ENCODE measurements around the gene PTX3.

Gene PTX3

DNA sequence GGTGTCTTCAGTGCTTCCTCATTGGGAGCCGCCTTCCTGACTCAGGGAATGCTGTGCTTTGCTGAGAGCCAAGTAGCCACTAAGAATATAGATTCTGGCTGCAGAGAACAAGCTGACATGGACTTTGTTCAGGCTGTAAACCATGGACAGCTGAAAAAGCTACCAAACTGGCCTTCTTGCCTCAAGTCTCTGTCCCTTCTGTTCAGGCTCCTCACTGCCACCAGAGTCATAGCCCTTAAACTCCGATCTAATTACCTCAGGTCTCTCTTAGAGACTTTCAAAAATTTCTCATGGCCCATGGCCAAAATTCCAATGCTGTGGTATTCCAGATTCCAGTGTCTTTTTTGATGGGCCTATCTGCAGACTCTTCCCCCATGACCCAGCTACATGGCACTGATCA lies 19.4 kb upstream of the PTX3 start:
- TF ChIP-seq RAD21 (IDR thresholded peaks at IDR 0.05; ENCODE audit: low read depth) (no peak), EGR1 (IDR thresholded peaks at IDR 0.05) (no peak), YY1 (IDR thresholded peaks at IDR 0.05; ENCODE audit: low read depth) (no peak), CEBPB (IDR thresholded peaks at IDR 0.05) (no peak), TCF12 (IDR thresholded peaks at IDR 0.05; ENCODE audit: low read depth) (no peak), ZBTB7A (IDR thresholded peaks at IDR 0.05; ENCODE audit: low read depth) (no peak), NFIC (IDR thresholded peaks at IDR 0.05) (no peak), TAF1 (IDR thresholded peaks at IDR 0.05; ENCODE audit: low read depth) (no peak), CREB1 (IDR thresholded peaks at IDR 0.05; ENCODE audit: low read depth) (no peak), FOXM1 (IDR thresholded peaks at IDR 0.05; ENCODE audit: borderline replicate concordance, low read depth) (no peak), TEAD4 (IDR thresholded peaks at IDR 0.05) (no peak), EP300 (IDR thresholded peaks at IDR 0.05; ENCODE audit: borderline replicate concordance) (no peak)
- TF ChIP-seq, protein P1, sequence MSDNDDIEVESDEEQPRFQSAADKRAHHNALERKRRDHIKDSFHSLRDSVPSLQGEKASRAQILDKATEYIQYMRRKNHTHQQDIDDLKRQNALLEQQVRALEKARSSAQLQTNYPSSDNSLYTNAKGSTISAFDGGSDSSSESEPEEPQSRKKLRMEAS (IDR thresholded peaks at IDR 0.05), result no peak
- TF ChIP-seq, protein P2, sequence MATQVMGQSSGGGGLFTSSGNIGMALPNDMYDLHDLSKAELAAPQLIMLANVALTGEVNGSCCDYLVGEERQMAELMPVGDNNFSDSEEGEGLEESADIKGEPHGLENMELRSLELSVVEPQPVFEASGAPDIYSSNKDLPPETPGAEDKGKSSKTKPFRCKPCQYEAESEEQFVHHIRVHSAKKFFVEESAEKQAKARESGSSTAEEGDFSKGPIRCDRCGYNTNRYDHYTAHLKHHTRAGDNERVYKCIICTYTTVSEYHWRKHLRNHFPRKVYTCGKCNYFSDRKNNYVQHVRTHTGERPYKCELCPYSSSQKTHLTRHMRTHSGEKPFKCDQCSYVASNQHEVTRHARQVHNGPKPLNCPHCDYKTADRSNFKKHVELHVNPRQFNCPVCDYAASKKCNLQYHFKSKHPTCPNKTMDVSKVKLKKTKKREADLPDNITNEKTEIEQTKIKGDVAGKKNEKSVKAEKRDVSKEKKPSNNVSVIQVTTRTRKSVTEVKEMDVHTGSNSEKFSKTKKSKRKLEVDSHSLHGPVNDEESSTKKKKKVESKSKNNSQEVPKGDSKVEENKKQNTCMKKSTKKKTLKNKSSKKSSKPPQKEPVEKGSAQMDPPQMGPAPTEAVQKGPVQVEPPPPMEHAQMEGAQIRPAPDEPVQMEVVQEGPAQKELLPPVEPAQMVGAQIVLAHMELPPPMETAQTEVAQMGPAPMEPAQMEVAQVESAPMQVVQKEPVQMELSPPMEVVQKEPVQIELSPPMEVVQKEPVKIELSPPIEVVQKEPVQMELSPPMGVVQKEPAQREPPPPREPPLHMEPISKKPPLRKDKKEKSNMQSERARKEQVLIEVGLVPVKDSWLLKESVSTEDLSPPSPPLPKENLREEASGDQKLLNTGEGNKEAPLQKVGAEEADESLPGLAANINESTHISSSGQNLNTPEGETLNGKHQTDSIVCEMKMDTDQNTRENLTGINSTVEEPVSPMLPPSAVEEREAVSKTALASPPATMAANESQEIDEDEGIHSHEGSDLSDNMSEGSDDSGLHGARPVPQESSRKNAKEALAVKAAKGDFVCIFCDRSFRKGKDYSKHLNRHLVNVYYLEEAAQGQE (IDR thresholded peaks at IDR 0.05; ENCODE audit: low read depth), result no peak
- TF ChIP-seq, protein P3, sequence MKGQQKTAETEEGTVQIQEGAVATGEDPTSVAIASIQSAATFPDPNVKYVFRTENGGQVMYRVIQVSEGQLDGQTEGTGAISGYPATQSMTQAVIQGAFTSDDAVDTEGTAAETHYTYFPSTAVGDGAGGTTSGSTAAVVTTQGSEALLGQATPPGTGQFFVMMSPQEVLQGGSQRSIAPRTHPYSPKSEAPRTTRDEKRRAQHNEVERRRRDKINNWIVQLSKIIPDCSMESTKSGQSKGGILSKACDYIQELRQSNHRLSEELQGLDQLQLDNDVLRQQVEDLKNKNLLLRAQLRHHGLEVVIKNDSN (IDR thresholded peaks at IDR 0.05), result no peak

DNA sequence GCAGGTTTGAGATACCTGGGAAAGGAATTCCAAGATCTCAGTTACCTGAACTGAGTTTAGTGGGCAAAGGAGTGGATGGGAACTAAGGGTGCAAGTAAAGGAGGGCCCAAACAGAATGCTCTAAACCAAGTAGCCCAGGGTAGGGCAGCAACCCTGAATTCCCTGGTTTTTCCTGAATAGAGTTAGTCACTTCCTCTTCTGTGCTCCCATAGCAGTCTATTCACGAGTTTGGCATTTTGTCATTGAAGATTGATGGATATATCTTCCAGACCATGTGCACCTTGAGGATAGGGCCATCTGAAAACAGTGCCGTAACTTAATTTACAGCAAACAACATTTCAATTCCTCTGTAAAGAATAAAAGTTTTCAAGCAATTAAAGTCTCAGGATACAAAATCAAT lies 18.5 kb upstream of the PTX3 start:
- TF ChIP-seq, protein P3 (IDR thresholded peaks at IDR 0.05), result no peak
- TF ChIP-seq TEAD4 (IDR thresholded peaks at IDR 0.05) (no peak), ZBTB7A (IDR thresholded peaks at IDR 0.05; ENCODE audit: low read depth) (no peak), TCF12 (IDR thresholded peaks at IDR 0.05; ENCODE audit: low read depth) (no peak), EGR1 (IDR thresholded peaks at IDR 0.05) (no peak)

DNA sequence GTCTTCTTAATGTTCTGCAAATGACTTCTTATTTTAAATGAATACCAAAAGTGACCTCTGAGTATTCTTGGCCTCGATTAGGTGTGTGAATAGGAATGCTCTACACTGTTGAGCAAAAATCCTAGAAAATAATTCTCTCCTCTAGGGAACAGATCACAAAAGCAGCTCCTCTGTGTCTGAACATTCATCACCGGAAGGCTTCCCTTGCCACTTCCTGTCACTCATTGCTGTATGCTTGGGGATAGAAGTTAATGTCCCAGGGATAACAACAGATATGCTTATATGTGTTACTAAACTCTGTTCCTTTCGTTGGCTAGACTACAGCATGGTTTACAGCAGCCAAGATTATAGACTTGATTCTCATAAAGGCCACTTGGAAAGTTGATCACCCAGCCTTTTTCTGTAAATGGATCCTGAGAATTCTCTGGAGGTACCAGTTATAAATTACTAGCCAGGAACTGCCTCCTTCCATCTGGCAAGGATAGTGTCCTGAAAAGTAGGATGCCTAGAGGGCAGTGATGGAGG lies 16.0 kb upstream of the PTX3 start:
- TF ChIP-seq EGR1 (IDR thresholded peaks at IDR 0.05) (no peak), NFIC (IDR thresholded peaks at IDR 0.05) (no peak), EP300 (IDR thresholded peaks at IDR 0.05; ENCODE audit: borderline replicate concordance) (no peak), RAD21 (IDR thresholded peaks at IDR 0.05; ENCODE audit: low read depth) (no peak), CREB1 (IDR thresholded peaks at IDR 0.05; ENCODE audit: low read depth) (no peak), TAF1 (IDR thresholded peaks at IDR 0.05; ENCODE audit: low read depth) (no peak), TEAD4 (IDR thresholded peaks at IDR 0.05) (no peak), TCF12 (IDR thresholded peaks at IDR 0.05; ENCODE audit: low read depth) (no peak), FOXM1 (IDR thresholded peaks at IDR 0.05; ENCODE audit: borderline replicate concordance, low read depth) (no peak), YY1 (IDR thresholded peaks at IDR 0.05; ENCODE audit: low read depth) (no peak), CEBPB (IDR thresholded peaks at IDR 0.05) (no peak), ZBTB7A (IDR thresholded peaks at IDR 0.05; ENCODE audit: low read depth) (no peak)
- TF ChIP-seq, protein P2 (IDR thresholded peaks at IDR 0.05; ENCODE audit: low read depth), result no peak
- TF ChIP-seq, protein P3 (IDR thresholded peaks at IDR 0.05), result no peak
- TF ChIP-seq, protein P1 (IDR thresholded peaks at IDR 0.05), result no peak

DNA sequence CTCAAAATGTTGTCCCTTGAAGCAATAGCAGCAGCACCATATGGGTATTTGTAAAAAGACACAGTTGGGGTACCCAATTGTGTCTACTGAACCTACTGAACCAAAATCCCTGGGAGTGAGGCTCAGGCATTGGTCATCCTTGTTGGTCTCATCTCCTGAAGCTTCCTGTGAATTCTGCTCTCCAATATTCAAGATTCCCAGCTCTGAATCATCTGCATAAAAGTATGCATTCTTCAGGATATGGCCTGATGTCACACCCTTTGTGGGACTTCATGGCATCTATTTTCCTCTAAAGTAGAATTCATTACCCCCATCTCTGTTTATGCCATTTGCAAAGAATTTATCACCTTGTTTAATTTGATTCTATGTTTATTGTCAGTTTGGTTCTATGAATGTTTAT lies 13.3 kb upstream of the PTX3 start:
- no peak for TF ChIP-seq ZBTB7A (IDR thresholded peaks at IDR 0.05; ENCODE audit: low read depth)

DNA sequence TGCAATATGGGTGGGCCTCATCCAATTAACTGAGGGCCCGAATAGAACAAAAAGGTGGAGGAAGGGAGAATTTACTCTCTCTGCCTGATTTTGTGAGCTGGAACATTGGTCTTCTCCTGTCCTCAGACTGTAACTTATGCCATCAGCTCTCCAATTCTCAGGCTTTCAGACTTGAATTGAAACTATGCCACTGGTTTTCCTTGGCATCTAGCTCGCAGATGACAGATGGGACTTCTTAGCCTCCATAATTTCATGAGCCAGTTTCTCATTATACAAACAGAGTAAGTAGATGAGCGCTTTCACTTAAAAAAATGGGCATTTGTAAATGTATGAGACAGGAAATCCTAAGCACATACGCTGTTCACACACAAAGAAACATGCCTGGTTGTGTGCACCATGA lies 8.7 kb upstream of the PTX3 start:
- TF ChIP-seq, protein P2 (IDR thresholded peaks at IDR 0.05; ENCODE audit: low read depth), result no peak
- TF ChIP-seq, protein P1 (IDR thresholded peaks at IDR 0.05), result no peak
- TF ChIP-seq TCF12 (IDR thresholded peaks at IDR 0.05; ENCODE audit: low read depth) (no peak), NFIC (IDR thresholded peaks at IDR 0.05) (no peak), EGR1 (IDR thresholded peaks at IDR 0.05) (no peak), YY1 (IDR thresholded peaks at IDR 0.05; ENCODE audit: low read depth) (no peak), TAF1 (IDR thresholded peaks at IDR 0.05; ENCODE audit: low read depth) (no peak), EP300 (IDR thresholded peaks at IDR 0.05; ENCODE audit: borderline replicate concordance) (no peak), RAD21 (IDR thresholded peaks at IDR 0.05; ENCODE audit: low read depth) (no peak), FOXM1 (IDR thresholded peaks at IDR 0.05; ENCODE audit: borderline replicate concordance, low read depth) (no peak)
